GM21526 (cell line): ENCODE measurements around the gene ERVK3-1.
A peak's percentile ranks its signal among the peaks of the same experiment; 100 is the strongest.
"Not testable (repeated sequence)": the region's sequence is repeated elsewhere in the genome, so short reads cannot be mapped to it uniquely, and the experiment has no call there.

Source experiments
- ATAC-seq: cut with Tn5 transposase; IDR thresholded peaks from one replicate; pipeline ENCODE4 v1.9.1; 2021; ENCODE audit warnings: moderate library complexity; ENCODE audit not compliant: unreplicated experiment, low FRiP score

Gene ERVK3-1

GRCh38 chr19:58305065-58305931 lies at the start of gene ERVK3-1:
Gene ERVK3-1 (plus strand): TSS chr19:58305377. CDS start chr19:58312169, 6,792 bp downstream.
- peak; percentile 96 for ATAC-seq

GRCh38 chr19:58258259-58258658 lies 46.9 kb upstream of the ERVK3-1 start:
- not testable (repeated sequence) for ATAC-seq

DNA sequence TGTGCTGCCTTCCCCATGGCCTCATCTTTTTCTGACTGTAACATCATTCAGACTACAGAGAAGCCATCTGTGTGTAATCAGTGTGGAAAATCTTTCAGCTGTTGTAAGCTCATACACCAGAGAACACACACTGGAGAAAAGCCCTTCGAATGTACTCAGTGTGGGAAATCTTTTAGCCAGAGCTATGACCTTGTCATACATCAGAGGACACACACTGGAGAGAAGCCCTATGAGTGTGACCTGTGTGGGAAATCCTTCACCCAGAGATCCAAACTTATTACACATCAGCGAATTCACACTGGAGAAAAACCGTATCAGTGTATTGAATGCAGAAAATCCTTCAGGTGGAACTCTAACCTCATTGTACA lies 43.6 kb upstream of the ERVK3-1 start:
- ATAC-seq = no peak

GRCh38 chr19:58261968-58262921 lies 42.9 kb upstream of the ERVK3-1 start:
- no peak for ATAC-seq

GRCh38 chr19:58262922-58263296 lies 42.3 kb upstream of the ERVK3-1 start:
- ATAC-seq = no peak

GRCh38 chr19:58265100-58265499 lies 40.1 kb upstream of the ERVK3-1 start:
- no peak for ATAC-seq

DNA sequence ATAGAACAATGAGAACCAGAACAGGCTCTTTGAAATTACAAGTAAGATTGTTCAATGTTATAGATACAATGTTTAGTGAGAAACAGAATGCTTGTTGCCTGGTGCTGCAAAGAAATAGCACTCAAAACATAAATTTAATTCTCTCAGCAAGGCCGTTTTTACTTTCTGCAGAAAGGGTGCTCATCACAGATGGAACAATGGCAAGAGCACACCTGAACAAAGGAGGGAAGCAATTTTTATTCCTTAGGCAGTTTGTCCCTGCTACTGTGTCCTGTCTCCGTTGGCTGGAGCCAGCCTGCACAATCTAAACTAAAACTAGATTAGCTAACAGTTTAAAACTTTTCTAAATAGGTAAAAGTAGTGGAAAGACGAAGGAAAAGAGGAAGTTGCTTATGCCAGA lies 36.8 kb upstream of the ERVK3-1 start:
- ATAC-seq = no peak

DNA sequence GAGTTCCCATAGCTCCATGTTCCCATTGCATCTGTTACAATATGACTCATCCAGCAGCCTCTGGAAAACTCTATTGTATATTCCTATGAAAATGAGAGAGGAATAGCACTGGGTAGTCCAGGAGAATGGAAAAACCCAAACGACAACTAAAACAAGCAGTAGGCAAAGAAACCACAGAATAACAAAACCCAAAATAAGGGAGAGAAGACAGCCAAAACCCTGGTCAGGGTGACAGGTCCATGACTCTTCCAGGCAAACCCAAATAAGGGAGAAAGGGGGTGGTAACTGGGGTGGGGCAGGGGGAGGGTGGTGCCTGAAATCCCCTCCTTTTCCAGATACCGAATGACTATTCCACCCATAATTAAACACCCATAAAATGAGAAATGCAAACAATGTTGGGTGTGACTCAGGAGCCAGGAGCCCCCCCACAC lies 30.4 kb upstream of the ERVK3-1 start:
- no peak for ATAC-seq

- no peak for ATAC-seq
Observed at GRCh38 chr19:58275564-58275963, 29.6 kb upstream of the ERVK3-1 start.

- ATAC-seq = no peak
Observed at GRCh38 chr19:58277197-58277596, 28.0 kb upstream of the ERVK3-1 start.

DNA sequence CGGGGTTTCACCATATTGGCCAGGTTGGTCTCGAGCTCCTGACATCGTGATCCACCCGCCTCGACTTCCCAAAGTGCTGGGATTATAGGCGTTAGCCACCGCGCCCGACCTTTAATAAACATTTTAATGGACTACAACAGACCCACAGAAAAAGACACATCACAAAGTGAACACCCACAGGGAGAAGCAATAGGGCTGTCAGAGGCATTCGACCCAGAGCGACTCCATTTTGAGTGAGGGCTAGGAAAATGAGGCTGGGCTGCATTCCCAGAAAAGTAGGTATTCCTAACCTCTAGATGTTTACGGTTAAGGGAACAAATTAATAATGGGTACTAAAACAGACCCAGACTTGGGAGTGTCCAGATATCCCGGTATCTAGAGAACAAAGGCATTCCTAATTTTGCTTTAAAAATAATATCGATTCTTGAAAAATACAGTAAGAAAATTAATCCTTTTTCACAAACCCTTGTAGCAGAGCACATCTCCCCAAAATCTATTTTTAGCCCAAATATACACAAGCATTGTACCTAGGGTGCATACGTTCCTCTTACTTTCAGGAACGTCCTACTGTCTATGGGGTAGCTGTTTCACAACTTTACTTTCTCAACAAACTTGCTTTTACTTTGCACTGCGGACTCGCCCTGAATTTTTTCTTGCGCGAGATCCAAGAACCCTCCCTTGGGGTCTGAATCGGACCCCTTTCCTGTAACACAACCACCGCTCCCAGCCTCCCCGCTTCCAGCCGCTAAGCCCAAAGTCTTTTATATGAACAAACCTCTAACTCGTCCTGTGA lies 27.2 kb upstream of the ERVK3-1 start:
- no peak for ATAC-seq

DNA sequence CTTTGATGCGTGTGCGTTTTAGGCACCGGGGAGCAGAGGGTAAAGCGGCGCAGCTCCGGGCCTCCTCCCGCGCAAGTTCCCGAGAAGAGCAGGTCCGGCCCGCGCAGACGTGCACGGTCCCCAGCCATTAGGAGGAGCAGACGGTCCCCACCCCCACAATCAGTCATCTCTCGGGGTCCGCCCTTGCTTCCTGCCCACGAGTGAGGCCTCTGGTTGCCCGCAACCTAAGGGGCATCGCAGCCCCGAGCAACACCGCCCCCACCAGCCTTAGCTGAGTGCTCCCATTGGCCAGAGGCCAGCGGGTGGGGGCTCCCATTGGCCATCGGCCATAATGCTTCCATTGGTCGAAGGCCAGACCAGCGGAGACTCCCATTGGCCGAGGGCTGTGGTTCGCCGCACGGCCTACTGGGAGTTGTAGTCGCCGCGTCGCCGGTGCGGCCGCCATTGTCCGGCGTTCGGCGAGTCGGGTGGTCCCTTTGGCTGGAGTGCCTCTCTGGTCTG lies 26.6 kb upstream of the ERVK3-1 start, which contains the start of gene ZNF8:
TSS of gene ZNF8 (plus strand) at position 415 of the 501 bp plus-strand sequence. CDS start 127 bp downstream, outside the sequence.
- ATAC-seq = peak; percentile 96

GRCh38 chr19:58279042-58279924 lies 25.9 kb upstream of the ERVK3-1 start:
- ATAC-seq = no peak

GRCh38 chr19:58279925-58280316 lies 25.3 kb upstream of the ERVK3-1 start:
- ATAC-seq = no peak

DNA sequence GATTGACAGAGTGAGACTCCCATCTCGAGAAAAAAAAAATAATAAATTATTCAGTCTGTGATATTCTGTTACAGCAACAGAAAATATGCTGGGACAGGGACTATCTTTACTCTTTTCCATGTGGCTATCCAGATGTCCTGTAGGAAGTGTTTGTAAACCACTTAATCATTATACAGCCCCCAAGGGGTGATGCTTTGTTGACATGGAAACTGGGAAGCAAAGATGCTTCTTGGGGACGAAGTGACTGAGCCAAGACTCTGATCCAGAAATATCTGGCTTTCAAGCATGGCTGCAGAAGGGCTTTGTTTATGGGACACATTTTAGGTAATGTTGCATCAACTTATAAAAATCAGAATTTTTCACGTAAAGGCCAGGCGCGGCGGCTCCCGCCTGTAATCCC lies 21.0 kb upstream of the ERVK3-1 start:
- no peak for ATAC-seq

GRCh38 chr19:58291943-58292342 lies 13.2 kb upstream of the ERVK3-1 start:
- ATAC-seq = no peak

DNA sequence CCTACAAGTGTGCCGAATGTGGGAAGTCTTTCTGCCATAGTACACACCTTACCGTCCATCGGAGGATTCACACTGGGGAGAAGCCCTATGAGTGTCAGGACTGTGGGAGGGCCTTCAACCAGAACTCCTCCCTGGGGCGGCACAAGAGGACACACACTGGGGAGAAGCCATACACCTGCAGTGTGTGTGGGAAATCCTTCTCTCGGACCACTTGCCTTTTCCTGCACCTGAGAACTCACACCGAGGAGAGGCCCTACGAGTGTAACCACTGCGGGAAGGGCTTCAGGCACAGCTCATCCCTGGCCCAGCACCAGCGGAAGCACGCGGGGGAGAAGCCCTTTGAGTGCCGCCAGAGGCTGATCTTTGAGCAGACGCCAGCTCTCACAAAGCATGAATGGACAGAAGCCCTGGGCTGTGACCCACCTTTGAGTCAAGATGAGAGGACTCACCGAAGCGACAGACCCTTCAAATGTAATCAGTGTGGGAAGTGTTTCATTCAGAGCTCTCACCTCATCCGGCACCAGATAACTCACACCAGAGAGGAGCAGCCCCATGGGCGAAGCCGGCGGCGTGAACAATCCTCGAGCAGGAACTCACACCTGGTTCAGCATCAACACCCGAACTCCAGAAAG lies 10.3 kb upstream of the ERVK3-1 start:
- ATAC-seq = no peak

DNA sequence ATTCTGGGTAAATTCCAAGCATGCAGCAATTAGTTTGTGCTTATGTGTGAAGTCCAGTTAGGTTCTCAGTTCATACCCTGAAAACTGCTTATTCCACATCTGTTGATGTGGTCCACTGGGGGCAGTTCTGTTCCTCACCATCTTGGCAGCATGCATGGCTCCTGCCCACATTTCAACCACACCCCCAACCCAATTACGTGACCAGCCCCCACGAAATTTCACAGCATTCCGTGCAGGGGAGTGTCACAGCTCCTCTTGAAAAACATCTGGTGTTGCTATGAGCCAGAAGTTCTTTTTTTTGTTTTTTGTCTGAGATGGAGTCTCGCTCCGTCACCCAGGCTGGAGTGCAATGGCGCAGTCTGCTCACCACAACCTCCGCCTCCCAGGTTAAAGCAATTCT lies 9.1 kb upstream of the ERVK3-1 start:
- no peak for ATAC-seq

DNA sequence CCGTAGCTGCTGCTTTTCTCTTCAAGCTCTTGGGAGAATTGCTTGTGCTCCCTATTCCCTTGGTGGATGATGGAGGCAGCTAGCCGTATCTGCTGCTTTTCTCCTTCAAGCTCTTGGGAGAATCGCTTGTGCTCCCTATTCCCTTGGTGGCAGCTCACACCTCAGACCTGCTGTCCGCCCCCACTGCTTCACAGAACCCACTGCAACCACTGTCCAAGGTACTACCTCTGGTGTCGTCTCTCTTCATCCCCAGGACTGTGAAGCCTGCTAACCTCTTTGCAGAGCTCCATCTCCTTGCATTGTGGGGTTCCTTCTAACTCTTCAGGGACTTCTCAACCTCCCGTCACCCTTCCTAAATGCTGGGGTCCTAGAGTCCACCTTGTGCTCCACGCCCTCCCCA lies 4.6 kb upstream of the ERVK3-1 start:
- ATAC-seq = no peak
